Upper lobe of left lung (tissue), 4 donors: Measurements from ENCODE around the gene C5orf47.

Experiments used
- EP300 ChIP-seq, 4 donors: sonication (generic); formaldehyde crosslinking; IDR thresholded peaks; one replicate each; pipeline ENCODE4 v1.5.1; 2017; ENCODE audit warnings: antibody characterized with exemption in 4 of 4, control low read depth in 2 of 4
- POLR2AphosphoS5 ChIP-seq, 2 donors: sonication (generic); formaldehyde crosslinking; IDR thresholded peaks; one replicate each; pipeline ENCODE4 v1.5.1; 2017; ENCODE audit warnings: antibody characterized with exemption in 2 of 2
- TF ChIP-seq, protein P1 (sequence below), 6 experiments: fragments of 450-650 bp in 4 of 6; fragments of 200-600 bp in 2 of 6; sonication (generic) in 2 of 6; IDR thresholded peaks; one replicate each; pipeline ENCODE4 v1.5.1; 2016 to 2019; ENCODE audit warnings: antibody characterized with exemption in 6 of 6

DNA sequence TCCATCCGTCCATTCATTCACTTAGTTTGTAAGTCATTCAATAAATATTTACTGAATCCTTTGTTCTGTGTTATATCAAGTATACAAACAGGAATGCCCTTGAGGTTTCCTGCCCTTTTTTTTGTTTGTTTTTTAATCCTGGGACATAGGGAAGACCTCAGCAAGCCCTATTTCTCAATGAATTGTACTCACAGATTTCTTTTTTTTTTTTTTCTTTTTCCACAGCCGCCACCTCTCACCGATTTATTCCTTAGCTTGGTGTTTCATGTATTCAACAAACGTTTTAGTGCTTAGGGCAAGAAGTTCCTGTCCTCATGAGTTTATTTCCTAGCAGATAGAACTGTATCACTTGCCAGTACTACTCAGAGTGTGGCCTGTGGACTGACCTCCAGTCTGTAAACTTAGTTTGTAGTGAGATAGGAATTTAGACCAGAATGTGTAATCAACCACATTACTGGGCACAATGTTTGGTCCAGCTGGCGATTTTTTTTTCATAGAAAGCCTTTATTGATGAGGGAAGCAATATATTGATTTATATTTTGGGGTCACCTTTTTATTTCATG lies 35.4 kb upstream of the C5orf47 start:
- no peak for TF ChIP-seq POLR2AphosphoS5 (IDR thresholded peaks at IDR 0.05)
- TF ChIP-seq, protein P1, sequence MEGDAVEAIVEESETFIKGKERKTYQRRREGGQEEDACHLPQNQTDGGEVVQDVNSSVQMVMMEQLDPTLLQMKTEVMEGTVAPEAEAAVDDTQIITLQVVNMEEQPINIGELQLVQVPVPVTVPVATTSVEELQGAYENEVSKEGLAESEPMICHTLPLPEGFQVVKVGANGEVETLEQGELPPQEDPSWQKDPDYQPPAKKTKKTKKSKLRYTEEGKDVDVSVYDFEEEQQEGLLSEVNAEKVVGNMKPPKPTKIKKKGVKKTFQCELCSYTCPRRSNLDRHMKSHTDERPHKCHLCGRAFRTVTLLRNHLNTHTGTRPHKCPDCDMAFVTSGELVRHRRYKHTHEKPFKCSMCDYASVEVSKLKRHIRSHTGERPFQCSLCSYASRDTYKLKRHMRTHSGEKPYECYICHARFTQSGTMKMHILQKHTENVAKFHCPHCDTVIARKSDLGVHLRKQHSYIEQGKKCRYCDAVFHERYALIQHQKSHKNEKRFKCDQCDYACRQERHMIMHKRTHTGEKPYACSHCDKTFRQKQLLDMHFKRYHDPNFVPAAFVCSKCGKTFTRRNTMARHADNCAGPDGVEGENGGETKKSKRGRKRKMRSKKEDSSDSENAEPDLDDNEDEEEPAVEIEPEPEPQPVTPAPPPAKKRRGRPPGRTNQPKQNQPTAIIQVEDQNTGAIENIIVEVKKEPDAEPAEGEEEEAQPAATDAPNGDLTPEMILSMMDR (IDR thresholded peaks at IDR 0.05), result no peak
- TF ChIP-seq EP300 (IDR thresholded peaks at IDR 0.05), result no peak
